Spleen (tissue), 11 donors: ENCODE results near the gene EPHX1. TPM values are rescaled to one million over a fixed set of nuclear protein-coding genes. Genes with fewer than 3 reads are reported as not detected.

Source experiments
- DNase-seq: peaks from one replicate; pipeline ENCODE4 v3.0.0-alpha.2; 2020
- H3K27ac ChIP-seq, 8 donors: fragments of 200-600 bp; sonication (generic) in 7 of 8; 1 replicate in 4 of 8; 2 replicates in 4 of 8; pipeline versions ENCODE4 v1.5.0 to v1.8.0; 2016 to 2021; ENCODE audit warnings: inconsistent platforms in 4 of 8, mild to moderate bottlenecking in 4 of 8, moderate library complexity in 1 of 8
- H3K27me3 ChIP-seq, 7 donors: fragments of 200-600 bp; sonication (generic) in 6 of 7; replicated peaks in 1 of 7; 1 replicate in 4 of 7; 2 replicates in 3 of 7; pipeline versions ENCODE4 v1.5.0 to v1.8.0; 2016 to 2021; ENCODE audit warnings: inconsistent platforms in 3 of 7, mild to moderate bottlenecking in 1 of 7
- H3K36me3 ChIP-seq, 6 donors: fragments of 200-600 bp; sonication (generic) in 5 of 6; 1 replicate in 4 of 6; 2 replicates in 2 of 6; pipeline versions ENCODE4 v1.5.0 to v1.8.0; 2016 to 2021; ENCODE audit warnings: inconsistent platforms in 2 of 6
- H3K4me1 ChIP-seq, 6 donors: fragments of 200-600 bp; sonication (generic) in 5 of 6; 1 replicate in 3 of 6; 2 replicates in 3 of 6; pipeline versions ENCODE4 v1.5.0 to v1.8.0; 2016 to 2021; ENCODE audit warnings: inconsistent platforms in 3 of 6
- H3K4me3 ChIP-seq, 8 donors: fragments of 200-600 bp; sonication (generic) in 7 of 8; 1 replicate in 4 of 8; 2 replicates in 4 of 8; pipeline versions ENCODE4 v1.5.0 to v1.8.0; 2016 to 2021; ENCODE audit warnings: inconsistent platforms in 4 of 8, mild to moderate bottlenecking in 4 of 8, moderate library complexity in 2 of 8
- H3K9me3 ChIP-seq, 8 donors: fragments of 200-600 bp; sonication (generic) in 7 of 8; 1 replicate in 4 of 8; 2 replicates in 4 of 8; pipeline versions ENCODE4 v1.5.0 to v1.8.0; 2016 to 2021; ENCODE audit warnings: inconsistent platforms in 4 of 8
- POLR2A ChIP-seq, 3 donors: fragments of 450-650 bp; IDR thresholded peaks; one replicate each; pipeline ENCODE4 v1.5.1; 2017; ENCODE audit warnings: antibody characterized with exemption in 3 of 3, mild to moderate bottlenecking in 1 of 3
- POLR2AphosphoS5 ChIP-seq, 3 donors: sonication (generic); formaldehyde crosslinking; IDR thresholded peaks; one replicate each; pipeline ENCODE4 v1.5.1; 2017; ENCODE audit warnings: antibody characterized with exemption in 3 of 3
- WGBS, 5 donors: extraction: QIAGEN DNeasy Blood & Tissue Kit in 3 of 5; methylation state at CpG; one replicate each; pipeline versions ENCODE4 v1.1.5 to v1.1.7; 2013 to 2018; 5-methylcytosine and 5-hydroxymethylcytosine counted together
- intact Hi-C: fragments of 100-400 bp; cut with DNase I; formaldehyde crosslinking; loops from one replicate; pipeline ENCODE4 v1.15.0; 2023; ENCODE audit warnings: low total_unique reads
- polyA plus RNA-seq, 3 donors: library from polyadenylated mRNA; stranded (reverse); fragments of 200-250 nt; gene quantifications; one replicate each; pipeline ENCODE4 v1.2.1, GENCODE V29; 2013
- total RNA-seq, 7 donors: library from RNA; depleted of rRNA in 3 of 7; stranded (reverse); fragments of >200 nt in 3 of 7; fragmentation: NEBNext Ultra II Directional in 4 of 7; extraction: Animal tissue kit (Norgen Biotek cat#: 25700) in 4 of 7; gene quantifications; one replicate each; pipeline versions ENCODE4 v1.1.0 to v1.2.1, GENCODE V29; 2016 to 2021
- TF ChIP-seq, protein P1 (sequence below), 11 experiments: fragments of 200-600 bp in 7 of 11; fragments of 450-650 bp in 4 of 11; sonication (generic) in 4 of 11; IDR thresholded peaks in 8 of 11; conservative IDR thresholded peaks in 3 of 11; 1 replicate in 7 of 11; 2 replicates in 4 of 11; pipeline versions ENCODE4 v1.4.0 to v1.8.0; 2016 to 2021; ENCODE audit warnings: antibody characterized with exemption in 11 of 11, inconsistent platforms in 4 of 11, mild to moderate bottlenecking in 1 of 11
- donor health status: healthy with polysubstance abuse.
- donor health status: DM: no; HTN: no; CAD: no; lungs with moderate emphysema.
- donor health status: DM: no; HTN: no; CAD: no.
- donor health status: Bipolar disorder and iron deficiency.
- donor health status: healthy.
- donor health status: DM: no; HTN: no; CAD: no.
- donor health status: DM: yes; HTN: yes; CAD: no.

The EPHX1 gene
- total and polyA plus RNA-seq, 10 donors: 3.9 to 92.8 (median 43.9) TPM

GRCh38 chr1:225811622-225812487, 1.9 kb downstream of the EPHX1 start:
- 74 to 84% (median 78%) methylated on average over 10 of the region's 10 CpGs for WGBS, 5 donors
- H3K27ac ChIP-seq: peak overlapping the region in 6 of 8 donors; percentile 43 to 90 (median 86)
- H3K36me3 ChIP-seq: no peaks in the 10 kb centered on the region
- DNase-seq: no peak
- intact Hi-C loops: no loop called here
- TF ChIP-seq, protein P1, sequence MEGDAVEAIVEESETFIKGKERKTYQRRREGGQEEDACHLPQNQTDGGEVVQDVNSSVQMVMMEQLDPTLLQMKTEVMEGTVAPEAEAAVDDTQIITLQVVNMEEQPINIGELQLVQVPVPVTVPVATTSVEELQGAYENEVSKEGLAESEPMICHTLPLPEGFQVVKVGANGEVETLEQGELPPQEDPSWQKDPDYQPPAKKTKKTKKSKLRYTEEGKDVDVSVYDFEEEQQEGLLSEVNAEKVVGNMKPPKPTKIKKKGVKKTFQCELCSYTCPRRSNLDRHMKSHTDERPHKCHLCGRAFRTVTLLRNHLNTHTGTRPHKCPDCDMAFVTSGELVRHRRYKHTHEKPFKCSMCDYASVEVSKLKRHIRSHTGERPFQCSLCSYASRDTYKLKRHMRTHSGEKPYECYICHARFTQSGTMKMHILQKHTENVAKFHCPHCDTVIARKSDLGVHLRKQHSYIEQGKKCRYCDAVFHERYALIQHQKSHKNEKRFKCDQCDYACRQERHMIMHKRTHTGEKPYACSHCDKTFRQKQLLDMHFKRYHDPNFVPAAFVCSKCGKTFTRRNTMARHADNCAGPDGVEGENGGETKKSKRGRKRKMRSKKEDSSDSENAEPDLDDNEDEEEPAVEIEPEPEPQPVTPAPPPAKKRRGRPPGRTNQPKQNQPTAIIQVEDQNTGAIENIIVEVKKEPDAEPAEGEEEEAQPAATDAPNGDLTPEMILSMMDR (IDR thresholded peaks at IDR 0.05 in 8 of 11, conservative IDR thresholded peaks at IDR 0.05 in 3 of 11): no peak
- no peak for TF ChIP-seq POLR2A (IDR thresholded peaks at IDR 0.05)
- H3K4me1 ChIP-seq: peaks cover 29 to 76% (median 65%) of the 10 kb centered on the region in 6 donors
- no peaks in the 10 kb centered on the region for H3K9me3 ChIP-seq
- H3K4me3 ChIP-seq: peak overlapping the region in 6 of 8 donors; percentile 52 to 85 (median 58)
- H3K27me3 ChIP-seq: peaks cover 0 to 15% (median 0%) of the 10 kb centered on the region in 7 donors

- H3K27ac ChIP-seq: peak overlapping the region; percentile 39 to 90 (median 85)
- no peaks in the 10 kb centered on the region for H3K36me3 ChIP-seq
- intact Hi-C loops: no loop called here
- peak overlapping the region in 1 of 8 donors; percentile 85 for H3K4me3 ChIP-seq
- no peaks in the 10 kb centered on the region for H3K9me3 ChIP-seq
- peaks cover 34 to 84% (median 73%) of the 10 kb centered on the region in 6 donors for H3K4me1 ChIP-seq
- 76 to 89% (median 83%) methylated on average over 8 of the region's 8 CpGs for WGBS, 5 donors
- TF ChIP-seq POLR2AphosphoS5 (IDR thresholded peaks at IDR 0.05) (no peak), POLR2A (IDR thresholded peaks at IDR 0.05) (no peak)
- TF ChIP-seq, protein P1 (IDR thresholded peaks at IDR 0.05 in 8 of 11, conservative IDR thresholded peaks at IDR 0.05 in 3 of 11): no peak
- peaks cover 0 to 15% (median 0%) of the 10 kb centered on the region in 7 donors for H3K27me3 ChIP-seq
- DNase-seq: no peak
Measured at GRCh38 chr1:225812488-225813213, 2.7 kb downstream of the EPHX1 start.

DNA sequence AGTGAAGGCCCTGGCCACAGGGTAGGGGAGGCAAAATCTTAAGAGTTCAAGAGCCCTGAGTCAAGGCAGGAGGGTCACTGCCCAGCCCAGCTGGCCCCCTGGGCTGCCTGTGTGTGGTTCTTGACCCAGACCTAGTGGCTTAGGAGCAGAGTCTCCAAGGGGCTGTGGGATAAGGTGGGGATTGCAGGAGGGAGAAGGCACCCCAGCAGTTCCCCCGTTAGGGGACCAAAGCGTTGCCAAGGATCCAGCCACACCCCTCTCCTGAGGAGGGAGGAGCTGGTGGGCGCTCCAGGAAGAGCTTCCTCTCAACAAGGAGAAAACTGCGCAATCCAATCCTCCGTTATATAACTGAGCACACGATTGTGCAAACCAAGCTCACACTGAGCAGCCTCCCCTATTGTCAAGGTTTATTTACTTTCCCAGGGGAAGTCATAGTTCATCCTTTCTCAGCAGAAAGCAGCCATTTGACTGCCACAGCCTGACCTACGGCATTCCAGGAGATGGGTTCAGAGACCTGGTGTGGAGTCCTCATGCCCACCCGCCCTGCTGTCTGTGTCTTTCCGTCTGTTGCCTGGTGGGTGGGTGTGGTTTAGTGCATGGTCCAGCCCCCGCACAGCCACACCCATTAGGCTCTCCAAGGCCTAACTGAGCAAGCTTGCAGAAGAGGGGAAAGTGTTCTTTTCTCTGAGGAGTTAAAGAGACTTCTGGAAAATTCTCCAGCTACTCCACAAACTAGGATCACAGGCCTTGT, 3.5 kb downstream of the EPHX1 start:
- peaks cover 40 to 91% (median 80%) of the 10 kb centered on the region in 6 donors for H3K4me1 ChIP-seq
- peak overlapping the region; percentile 39 to 90 (median 85) for H3K27ac ChIP-seq
- intact Hi-C loops: no loop called here

More for the DNA sequence above, 3.5 kb downstream of the EPHX1 start:
- peak; percentile 11 to 76 (median 71) for TF ChIP-seq POLR2AphosphoS5 (IDR thresholded peaks at IDR 0.05)
- TF ChIP-seq, protein P1 (IDR thresholded peaks at IDR 0.05 in 8 of 11, conservative IDR thresholded peaks at IDR 0.05 in 3 of 11): no peak
- DNase-seq: no peak
- no peaks in the 10 kb centered on the region for H3K9me3 ChIP-seq
- H3K4me3 ChIP-seq: peak overlapping the region in 1 of 8 donors; percentile 20
- WGBS, 5 donors: 28 to 50% (median 40%) methylated on average over 9 to 10 of the region's 10 CpGs
- H3K36me3 ChIP-seq: no peaks in the 10 kb centered on the region
- H3K27me3 ChIP-seq: peaks cover 0 to 15% (median 0%) of the 10 kb centered on the region in 7 donors
